ENCODE results near the gene SAP130. TPM values are rescaled to one million over a fixed set of nuclear protein-coding genes. Genes with fewer than 3 reads are reported as not detected.
A peak's percentile ranks its signal among the peaks of the same experiment; 100 is the strongest.
"Not testable (repeated sequence)": the region's sequence is repeated elsewhere in the genome, so short reads cannot be mapped to it uniquely, and the experiment has no call there.

SAP130 gene
- total RNA-seq, 2 donors from 2014 or later: 21.9 to 55.4 TPM

GRCh38 chr2:127910415-127910814, 117.4 kb downstream of the SAP130 start:
- no peak for TF ChIP-seq POLR2A (IDR thresholded peaks at IDR 0.05)
- TF ChIP-seq, protein P1, sequence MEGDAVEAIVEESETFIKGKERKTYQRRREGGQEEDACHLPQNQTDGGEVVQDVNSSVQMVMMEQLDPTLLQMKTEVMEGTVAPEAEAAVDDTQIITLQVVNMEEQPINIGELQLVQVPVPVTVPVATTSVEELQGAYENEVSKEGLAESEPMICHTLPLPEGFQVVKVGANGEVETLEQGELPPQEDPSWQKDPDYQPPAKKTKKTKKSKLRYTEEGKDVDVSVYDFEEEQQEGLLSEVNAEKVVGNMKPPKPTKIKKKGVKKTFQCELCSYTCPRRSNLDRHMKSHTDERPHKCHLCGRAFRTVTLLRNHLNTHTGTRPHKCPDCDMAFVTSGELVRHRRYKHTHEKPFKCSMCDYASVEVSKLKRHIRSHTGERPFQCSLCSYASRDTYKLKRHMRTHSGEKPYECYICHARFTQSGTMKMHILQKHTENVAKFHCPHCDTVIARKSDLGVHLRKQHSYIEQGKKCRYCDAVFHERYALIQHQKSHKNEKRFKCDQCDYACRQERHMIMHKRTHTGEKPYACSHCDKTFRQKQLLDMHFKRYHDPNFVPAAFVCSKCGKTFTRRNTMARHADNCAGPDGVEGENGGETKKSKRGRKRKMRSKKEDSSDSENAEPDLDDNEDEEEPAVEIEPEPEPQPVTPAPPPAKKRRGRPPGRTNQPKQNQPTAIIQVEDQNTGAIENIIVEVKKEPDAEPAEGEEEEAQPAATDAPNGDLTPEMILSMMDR (IDR thresholded peaks at IDR 0.05): no peak
- TF ChIP-seq POLR2AphosphoS5 (IDR thresholded peaks at IDR 0.05): no peak
- H3K27ac ChIP-seq: no peak overlapping the region
- 97% methylated on average over 3 of the region's 3 CpGs for WGBS
- no peaks in the 10 kb centered on the region for H3K4me1 ChIP-seq (replicated peaks)
- no peak for DNase-seq (ENCODE audit: low spot score)
- H3K4me3 ChIP-seq: no peak overlapping the region
- no peaks in the 10 kb centered on the region for H3K9me3 ChIP-seq
- no peaks in the 10 kb centered on the region for H3K36me3 ChIP-seq
- intact Hi-C loops (cut with DNase I): no loop called here
- no peaks in the 10 kb centered on the region for H3K27me3 ChIP-seq (replicated peaks; ENCODE audit: insufficient read depth)

GRCh38 chr2:127909019-127909418, 118.8 kb downstream of the SAP130 start:
- WGBS: 58% methylated on average over 5 of the region's 6 CpGs
- no peaks in the 10 kb centered on the region for H3K9me3 ChIP-seq
- H3K27ac ChIP-seq: no peak overlapping the region
- no peaks in the 10 kb centered on the region for H3K36me3 ChIP-seq
- intact Hi-C loops (cut with DNase I): no loop called here
- TF ChIP-seq POLR2A (IDR thresholded peaks at IDR 0.05) (no peak), POLR2AphosphoS5 (IDR thresholded peaks at IDR 0.05) (no peak)
- TF ChIP-seq, protein P1 (IDR thresholded peaks at IDR 0.05): no peak
- H3K27me3 ChIP-seq (replicated peaks; ENCODE audit: insufficient read depth): no peaks in the 10 kb centered on the region
- H3K4me1 ChIP-seq (replicated peaks): no peaks in the 10 kb centered on the region
- no peak for DNase-seq (ENCODE audit: low spot score)
- no peak overlapping the region for H3K4me3 ChIP-seq

- H3K4me1 ChIP-seq (replicated peaks); H3K4me3 ChIP-seq; H3K36me3 ChIP-seq; intact Hi-C loops (cut with DNase I); H3K27ac ChIP-seq; H3K9me3 ChIP-seq; H3K27me3 ChIP-seq (replicated peaks; ENCODE audit: insufficient read depth): not testable (repeated sequence)
- DNase-seq (ENCODE audit: low spot score): peak; percentile 49
- whole genome bisulfite sequencing: 90% methylated on average over 12 of the region's 12 CpGs
- TF ChIP-seq POLR2AphosphoS5 (IDR thresholded peaks at IDR 0.05): peak; percentile 64
Observed at GRCh38 chr2:127907733-127908400, 120.0 kb downstream of the SAP130 start.

GRCh38 chr2:127906206-127906926, 121.5 kb downstream of the SAP130 start:
- H3K4me3 ChIP-seq: no peak overlapping the region
- TF ChIP-seq POLR2AphosphoS5 (IDR thresholded peaks at IDR 0.05) (no peak), POLR2A (IDR thresholded peaks at IDR 0.05) (no peak)
- TF ChIP-seq, protein P1 (IDR thresholded peaks at IDR 0.05): no peak
- H3K27ac ChIP-seq: no peak overlapping the region
- no peak for DNase-seq (ENCODE audit: low spot score)
- H3K27me3 ChIP-seq (replicated peaks; ENCODE audit: insufficient read depth): no peaks in the 10 kb centered on the region
- H3K36me3 ChIP-seq: no peaks in the 10 kb centered on the region
- 57% methylated on average over 20 of the region's 21 CpGs for WGBS
- intact Hi-C loops (cut with DNase I): no loop called here
- no peaks in the 10 kb centered on the region for H3K4me1 ChIP-seq (replicated peaks)
- H3K9me3 ChIP-seq: no peaks in the 10 kb centered on the region

GRCh38 chr2:127901339-127902056, 126.4 kb downstream of the SAP130 start:
- no peak for DNase-seq (ENCODE audit: low spot score)
- H3K27me3 ChIP-seq (replicated peaks; ENCODE audit: insufficient read depth): no peaks in the 10 kb centered on the region
- H3K9me3 ChIP-seq: no peaks in the 10 kb centered on the region
- no peak overlapping the region for H3K4me3 ChIP-seq
- intact Hi-C loops (cut with DNase I): no loop called here
- H3K27ac ChIP-seq: no peak overlapping the region
- H3K36me3 ChIP-seq: no peaks in the 10 kb centered on the region
- 76% methylated on average over 12 of the region's 12 CpGs for WGBS
- H3K4me1 ChIP-seq (replicated peaks): no peaks in the 10 kb centered on the region
- TF ChIP-seq, protein P1 (IDR thresholded peaks at IDR 0.05): no peak
- TF ChIP-seq POLR2A (IDR thresholded peaks at IDR 0.05) (no peak), POLR2AphosphoS5 (IDR thresholded peaks at IDR 0.05) (no peak)

Measured in prostate gland (tissue), 2 donors.